ENCODE measurements around the gene CCDC110.

The CCDC110 gene

GRCh38 chr4:185412412-185412811, 59.1 kb downstream of the CCDC110 start:
- no peak for TF ChIP-seq CTCF (IDR thresholded peaks at IDR 0.05)

- TF ChIP-seq CTCF (IDR thresholded peaks at IDR 0.05): no peak
Observed at GRCh38 chr4:185411849-185412248, 59.7 kb downstream of the CCDC110 start.

GRCh38 chr4:185408432-185408831, 63.1 kb downstream of the CCDC110 start:
- TF ChIP-seq CTCF (IDR thresholded peaks at IDR 0.05): no peak

- TF ChIP-seq CTCF (IDR thresholded peaks at IDR 0.05): no peak
Observed at GRCh38 chr4:185405296-185405999, 66.1 kb downstream of the CCDC110 start.

GRCh38 chr4:185404031-185404430, 67.5 kb downstream of the CCDC110 start:
- TF ChIP-seq CTCF (IDR thresholded peaks at IDR 0.05): no peak

GRCh38 chr4:185399466-185399865, 72.1 kb downstream of the CCDC110 start:
- no peak for TF ChIP-seq CTCF (IDR thresholded peaks at IDR 0.05)

GRCh38 chr4:185398618-185399017, 72.9 kb downstream of the CCDC110 start:
- TF ChIP-seq CTCF (IDR thresholded peaks at IDR 0.05): no peak
